ENCODE data around the gene CEP104. TPM values are rescaled to one million over a fixed set of nuclear protein-coding genes. Genes with fewer than 3 reads are reported as not detected.

The CEP104 gene
- total and polyA plus RNA-seq, 9 of the 15 experiments (the other 6 are each of a cell fraction or from before 2014, with no cell fraction given) = 11.2 to 63.4 (median 42.6) TPM

DNA sequence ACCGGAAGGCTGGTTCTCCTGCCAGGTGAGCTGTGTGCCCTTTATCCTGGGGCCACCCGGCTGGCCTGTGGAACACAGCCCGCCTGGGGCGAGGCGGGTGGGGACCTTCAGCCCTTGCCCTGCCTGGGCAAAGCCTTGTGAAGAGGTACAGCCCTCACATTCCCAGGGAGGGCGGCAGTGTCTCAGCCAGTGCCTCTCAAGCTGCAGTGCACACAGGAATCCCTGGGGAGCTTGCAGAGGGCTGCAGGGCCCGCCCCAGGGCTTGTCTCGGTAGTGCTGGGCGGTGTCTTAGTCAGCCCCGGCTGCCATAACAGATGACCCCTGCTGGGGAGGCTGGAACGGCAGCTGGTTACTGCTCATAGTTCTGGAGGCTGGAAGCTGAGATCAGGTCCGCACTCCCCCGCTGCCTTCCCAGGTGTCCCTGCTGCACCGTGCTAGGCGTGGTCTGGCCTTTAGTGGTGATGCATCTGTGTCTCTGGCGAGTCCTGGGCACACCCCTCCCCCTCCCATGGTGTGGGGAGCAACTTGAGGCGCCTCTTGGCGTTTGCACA is 12.8 kb upstream of the CEP104 start (continued):
- no peak for TF ChIP-seq CBX8 (IDR thresholded peaks at IDR 0.05; ENCODE audit: borderline replicate concordance, extremely low read depth, low read depth, low read length, poor library complexity, severe bottlenecking)
- TF ChIP-seq KDM5B (IDR thresholded peaks at IDR 0.05; ENCODE audit: insufficient replicate concordance, low read depth, low read length) = no peak
- peak; percentile 26; the same call in 1 of the 2 replicates for TF ChIP-seq ATF3 (IDR thresholded peaks at IDR 0.05)
- TF ChIP-seq ATF3 (CRISPR knock-in tag; conservative IDR thresholded peaks at IDR 0.05) = no peak; the same call in 1 of the 2 replicates
- no peak for TF ChIP-seq ERF (CRISPR knock-in tag; IDR thresholded peaks at IDR 0.05)
- TF ChIP-seq IRF2 (CRISPR knock-in tag; IDR thresholded peaks at IDR 0.05) = no peak
- TF ChIP-seq SMAD2 (IDR thresholded peaks at IDR 0.05; ENCODE audit: low read depth, low read length) = no peak
- TF ChIP-seq TEAD1 (CRISPR knock-in tag; IDR thresholded peaks at IDR 0.05) = no peak; a peak in 1 of 4 replicates
- TF ChIP-seq MEF2D (tag; conservative IDR thresholded peaks at IDR 0.05; ENCODE audit: low read depth) = no peak
- peak; percentile 61; the same call in 1 of the 2 replicates for TF ChIP-seq CTBP1 (IDR thresholded peaks at IDR 0.05; ENCODE audit: borderline replicate concordance)
- peak in 1 of 2 experiments; percentile 56; a peak in 2 of 4 replicates for TF ChIP-seq RAD21 (CRISPR knock-in tag; conservative IDR thresholded peaks at IDR 0.05 in 1 of 2, IDR thresholded peaks at IDR 0.05 in 1 of 2)
- no peak for TF ChIP-seq ZNF778 (CRISPR knock-in tag; IDR thresholded peaks at IDR 0.05)
- TF ChIP-seq ZNF212 (CRISPR knock-in tag; IDR thresholded peaks at IDR 0.05) = no peak
- TF ChIP-seq, protein P1, sequence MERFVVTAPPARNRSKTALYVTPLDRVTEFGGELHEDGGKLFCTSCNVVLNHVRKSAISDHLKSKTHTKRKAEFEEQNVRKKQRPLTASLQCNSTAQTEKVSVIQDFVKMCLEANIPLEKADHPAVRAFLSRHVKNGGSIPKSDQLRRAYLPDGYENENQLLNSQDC (CRISPR knock-in tag; IDR thresholded peaks at IDR 0.05) = no peak
- TF ChIP-seq JUN (IDR thresholded peaks at IDR 0.05; ENCODE audit: borderline replicate concordance, low read depth, low read length) = no peak
- TF ChIP-seq JUN (CRISPR knock-in tag; IDR thresholded peaks at IDR 0.05; ENCODE audit: borderline replicate concordance) = no peak
- no peak for TF ChIP-seq DDX20 (tag; IDR thresholded peaks at IDR 0.05; ENCODE audit: low read depth)
- 0 out of 2 replicates have a peak, but pooled peaks have one; percentile 17 for TF ChIP-seq SMARCA4 (IDR thresholded peaks at IDR 0.05)
- no peak for TF ChIP-seq PRPF4 (IDR thresholded peaks at IDR 0.05; ENCODE audit: insufficient read depth, low read depth, low read length, poor library complexity, severe bottlenecking)
- no peak for TF ChIP-seq ZSCAN32 (CRISPR knock-in tag; IDR thresholded peaks at IDR 0.05)
- TF ChIP-seq, protein P2, sequence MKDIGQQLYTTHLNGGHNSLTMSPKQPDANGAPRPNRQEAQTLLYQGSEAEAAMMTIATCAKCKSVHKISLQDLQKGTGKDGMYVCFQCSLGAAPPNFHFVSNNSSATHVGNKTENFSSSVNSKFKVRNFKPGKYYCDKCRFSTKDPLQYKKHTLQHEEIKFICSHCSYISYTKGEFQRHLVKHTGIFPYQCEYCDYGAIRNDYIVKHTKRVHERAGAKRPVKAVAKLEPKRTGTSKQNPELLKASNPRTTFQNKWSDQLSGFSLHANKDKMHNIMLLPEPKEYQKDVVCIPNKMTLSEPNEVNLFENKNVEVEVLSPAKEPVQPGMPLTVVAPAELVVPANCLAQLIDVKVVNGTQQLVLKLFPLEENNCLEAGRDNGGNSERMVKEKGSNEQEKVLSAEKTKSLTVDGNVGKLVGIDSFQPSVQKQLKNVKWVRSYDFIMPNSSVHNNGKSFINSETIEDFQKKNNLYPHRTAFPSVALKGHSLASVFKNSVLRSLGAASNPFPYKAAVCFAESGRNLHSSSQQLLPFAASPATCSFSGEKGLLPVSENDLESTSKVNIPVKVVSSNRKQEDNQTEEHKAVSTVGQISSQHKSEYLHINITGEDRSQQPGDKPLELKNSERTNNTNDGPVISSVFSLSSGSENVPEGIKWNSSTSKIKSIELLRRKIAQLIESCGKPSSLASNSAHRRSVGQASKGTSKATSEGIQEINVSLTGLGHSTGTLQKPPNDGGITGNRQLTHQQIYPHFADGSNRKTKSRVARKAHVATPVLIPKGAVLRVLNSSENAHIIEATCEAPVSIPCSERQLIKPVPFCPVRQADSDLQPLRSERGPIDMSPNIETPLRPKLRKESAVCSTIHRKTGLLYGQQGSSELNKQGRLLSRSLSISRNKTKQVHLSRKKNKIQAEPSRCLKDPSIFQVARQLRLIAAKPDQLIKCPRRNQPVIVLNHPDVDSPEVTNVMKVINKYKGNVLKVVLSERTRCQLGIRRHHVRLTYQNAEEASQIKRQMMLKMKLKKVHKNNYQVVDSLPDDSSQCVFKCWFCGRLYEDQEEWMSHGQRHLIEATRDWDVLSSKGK (CRISPR knock-in tag; IDR thresholded peaks at IDR 0.05) = no peak
- no peak for TF ChIP-seq TOE1 (IDR thresholded peaks at IDR 0.05; ENCODE audit: borderline replicate concordance)
- no peak for TF ChIP-seq TOE1 (CRISPR knock-in tag; IDR thresholded peaks at IDR 0.05; ENCODE audit: borderline replicate concordance, low read depth)
- TF ChIP-seq SP2 (IDR thresholded peaks at IDR 0.05; ENCODE audit: extremely low read depth, low read depth, low read length, poor library complexity, severe bottlenecking) = no peak
- no peak for TF ChIP-seq ZNF583 (CRISPR knock-in tag; IDR thresholded peaks at IDR 0.05)
